Measurements from ENCODE around the gene PRICKLE2.

The PRICKLE2 gene

DNA sequence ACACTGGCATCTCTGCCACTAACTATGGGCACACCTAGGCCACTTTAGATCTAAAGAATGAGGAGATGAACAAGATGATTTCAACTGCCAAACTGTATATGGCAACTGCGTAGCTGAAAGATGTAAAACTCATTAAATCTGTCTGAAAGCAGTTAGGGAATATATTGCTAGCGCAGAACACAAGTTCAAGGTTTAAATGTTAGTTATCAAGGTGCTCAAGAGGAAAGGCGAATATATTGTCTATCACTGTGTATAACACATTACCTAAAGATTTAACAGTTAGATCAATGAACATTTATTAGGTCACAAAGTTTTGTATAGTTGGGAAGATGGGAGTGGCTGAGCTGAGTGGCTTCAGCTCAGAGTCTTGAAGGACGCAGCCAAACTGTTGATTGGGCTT lies 168.0 kb downstream of the PRICKLE2 start:
- FAIRE-seq: no peak
- TF ChIP-seq POLR2AphosphoS5 (IDR thresholded peaks at IDR 0.05; ENCODE audit: low read depth, low read length): no peak
- no peak for TF ChIP-seq PAX5 (IDR thresholded peaks at IDR 0.05; ENCODE audit: insufficient read depth, low read length, severe bottlenecking)
- no peak for TF ChIP-seq TAF1 (IDR thresholded peaks at IDR 0.05; ENCODE audit: low read depth, low read length)
- TF ChIP-seq POLR2A (IDR thresholded peaks at IDR 0.05; ENCODE audit: low read depth, low read length): no peak
- no peak for TF ChIP-seq POU2F2 (IDR thresholded peaks at IDR 0.05; ENCODE audit: low read depth, low read length)
- TF ChIP-seq SPI1 (IDR thresholded peaks at IDR 0.05; ENCODE audit: low read depth, low read length): no peak
- no peak for DNase-seq (ENCODE audit: insufficient read length, low spot score)

DNA sequence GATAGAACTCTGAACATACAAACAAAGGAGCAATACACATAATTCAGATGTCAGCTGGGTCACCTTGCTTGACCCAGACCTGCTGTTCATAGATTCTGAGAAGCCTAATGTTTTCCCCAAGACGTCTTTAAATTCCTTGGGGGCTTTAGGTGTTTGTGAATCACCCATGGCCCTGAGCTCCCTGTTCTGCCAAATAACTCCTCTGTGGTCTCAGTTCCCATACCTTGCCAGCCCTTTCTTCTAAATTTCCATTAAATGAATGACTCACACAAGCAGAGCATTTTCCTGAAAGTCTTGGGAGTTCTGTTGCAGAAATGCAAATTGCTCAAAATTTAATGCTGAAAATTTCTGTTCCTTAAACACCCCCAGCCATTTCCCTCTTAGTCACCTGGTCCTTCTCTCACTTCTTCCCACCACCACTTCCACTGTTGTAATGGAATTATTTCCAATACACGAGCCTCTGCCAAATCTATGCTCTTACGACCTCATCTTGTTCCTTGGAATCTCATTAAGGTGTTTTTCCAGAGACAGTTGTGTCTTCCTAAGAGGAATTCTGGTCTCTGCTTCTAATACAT lies 168.6 kb downstream of the PRICKLE2 start:
- FAIRE-seq (no peak), DNase-seq (ENCODE audit: insufficient read length, low spot score) (no peak)
- TF ChIP-seq SPI1 (IDR thresholded peaks at IDR 0.05; ENCODE audit: low read depth, low read length) (no peak), TAF1 (IDR thresholded peaks at IDR 0.05; ENCODE audit: low read depth, low read length) (no peak), PAX5 (IDR thresholded peaks at IDR 0.05; ENCODE audit: insufficient read depth, low read length, severe bottlenecking) (no peak), POLR2AphosphoS5 (IDR thresholded peaks at IDR 0.05; ENCODE audit: low read depth, low read length) (no peak), POU2F2 (IDR thresholded peaks at IDR 0.05; ENCODE audit: low read depth, low read length) (no peak), POLR2A (IDR thresholded peaks at IDR 0.05; ENCODE audit: low read depth, low read length) (no peak)

DNA sequence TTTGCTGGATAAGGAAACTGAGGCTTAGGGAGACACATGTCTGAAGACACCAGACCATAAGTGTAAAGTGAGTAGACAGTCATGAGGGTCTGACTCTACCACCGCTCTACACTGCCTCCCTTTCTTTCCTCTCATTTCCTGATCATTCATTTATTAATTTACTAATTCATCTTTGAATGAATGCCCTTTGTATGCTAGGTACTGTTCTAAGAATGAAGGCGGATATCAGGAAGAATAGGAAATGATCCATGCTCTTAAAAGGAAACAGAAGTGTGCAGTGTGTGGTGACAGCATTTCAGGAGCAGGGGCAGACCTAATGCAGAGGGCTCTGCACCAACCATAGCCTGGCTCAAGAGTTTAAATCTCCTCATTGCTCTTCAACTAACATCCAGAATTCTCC lies 170.2 kb downstream of the PRICKLE2 start:
- DNase-seq (ENCODE audit: insufficient read length, low spot score) (no peak), FAIRE-seq (no peak)
- TF ChIP-seq POLR2A (IDR thresholded peaks at IDR 0.05; ENCODE audit: low read depth, low read length) (no peak), POU2F2 (IDR thresholded peaks at IDR 0.05; ENCODE audit: low read depth, low read length) (no peak), TAF1 (IDR thresholded peaks at IDR 0.05; ENCODE audit: low read depth, low read length) (no peak)

DNA sequence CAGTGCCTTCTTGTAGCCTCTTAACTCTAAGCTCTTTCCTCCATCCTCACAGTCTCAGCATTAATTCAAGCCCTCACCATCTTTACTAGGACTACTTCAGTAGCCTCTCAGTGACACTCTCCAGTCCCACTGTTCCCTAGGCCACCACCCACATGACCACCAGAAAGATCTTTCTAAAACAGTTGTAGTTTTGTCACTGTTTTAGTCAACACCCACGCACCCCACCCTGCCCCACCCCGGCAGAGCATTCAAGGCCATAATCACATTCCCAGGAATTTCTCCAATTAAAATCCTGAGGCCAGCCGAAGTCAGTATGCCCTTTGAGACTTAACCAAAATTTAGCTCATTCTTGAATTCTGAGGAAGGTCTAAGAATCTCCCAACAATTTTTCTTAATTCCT lies 170.8 kb downstream of the PRICKLE2 start:
- FAIRE-seq (no peak), DNase-seq (ENCODE audit: insufficient read length, low spot score) (no peak)

DNA sequence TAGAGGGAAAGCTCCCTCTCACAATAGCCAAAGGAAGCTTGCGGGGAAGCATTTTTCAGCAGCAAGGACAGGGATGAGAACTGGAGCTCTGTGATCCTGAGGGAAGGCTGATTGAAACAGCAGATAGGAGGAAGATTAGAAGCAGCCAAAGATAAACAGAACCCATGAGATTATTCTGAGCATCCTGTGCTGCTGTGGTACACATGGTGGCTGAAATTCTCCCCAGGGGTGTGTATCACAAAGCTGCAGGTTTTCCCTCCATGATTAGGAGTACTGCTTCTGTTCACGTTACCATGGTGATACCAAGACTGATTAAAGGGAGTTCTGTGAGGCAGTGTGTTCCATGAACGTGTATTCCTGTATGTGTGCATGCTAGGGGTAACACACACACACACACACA lies 171.7 kb downstream of the PRICKLE2 start:
- DNase-seq (ENCODE audit: insufficient read length, low spot score) (no peak), FAIRE-seq (no peak)
- no peak for TF ChIP-seq POU2F2 (IDR thresholded peaks at IDR 0.05; ENCODE audit: low read depth, low read length)
- no peak for TF ChIP-seq PAX5 (IDR thresholded peaks at IDR 0.05; ENCODE audit: insufficient read depth, low read length, severe bottlenecking)
- TF ChIP-seq POLR2AphosphoS5 (IDR thresholded peaks at IDR 0.05; ENCODE audit: low read depth, low read length): no peak
- TF ChIP-seq TAF1 (IDR thresholded peaks at IDR 0.05; ENCODE audit: low read depth, low read length): no peak
- TF ChIP-seq SPI1 (IDR thresholded peaks at IDR 0.05; ENCODE audit: low read depth, low read length): no peak
- TF ChIP-seq POLR2A (IDR thresholded peaks at IDR 0.05; ENCODE audit: low read depth, low read length): no peak

More for the DNA sequence above, 170.8 kb downstream of the PRICKLE2 start:
- TF ChIP-seq TAF1 (IDR thresholded peaks at IDR 0.05; ENCODE audit: low read depth, low read length) (no peak), POLR2A (IDR thresholded peaks at IDR 0.05; ENCODE audit: low read depth, low read length) (no peak), SPI1 (IDR thresholded peaks at IDR 0.05; ENCODE audit: low read depth, low read length) (no peak), PAX5 (IDR thresholded peaks at IDR 0.05; ENCODE audit: insufficient read depth, low read length, severe bottlenecking) (no peak), POLR2AphosphoS5 (IDR thresholded peaks at IDR 0.05; ENCODE audit: low read depth, low read length) (no peak), POU2F2 (IDR thresholded peaks at IDR 0.05; ENCODE audit: low read depth, low read length) (no peak)

DNA sequence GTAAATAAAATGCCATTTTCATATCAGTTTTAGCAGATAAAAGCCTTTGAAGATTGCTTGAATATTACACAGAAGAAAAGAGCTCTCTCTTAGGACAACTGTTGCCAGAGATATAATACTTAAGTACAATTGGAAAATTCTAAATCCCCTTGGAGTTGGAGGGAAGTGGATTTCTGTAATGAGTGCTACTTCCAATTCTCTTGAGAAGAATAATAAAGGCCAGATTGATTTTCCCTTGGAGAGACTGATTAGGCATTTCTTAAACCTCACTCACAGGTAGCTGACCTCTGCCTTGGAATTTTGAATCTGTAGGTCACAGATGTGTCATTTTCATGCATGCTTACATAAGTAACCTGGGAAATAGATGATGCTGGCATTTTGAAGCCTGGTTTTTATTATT lies 172.1 kb downstream of the PRICKLE2 start:
- TF ChIP-seq TAF1 (IDR thresholded peaks at IDR 0.05; ENCODE audit: low read depth, low read length) (no peak), POLR2AphosphoS5 (IDR thresholded peaks at IDR 0.05; ENCODE audit: low read depth, low read length) (no peak), PAX5 (IDR thresholded peaks at IDR 0.05; ENCODE audit: insufficient read depth, low read length, severe bottlenecking) (no peak), POLR2A (IDR thresholded peaks at IDR 0.05; ENCODE audit: low read depth, low read length) (no peak), SPI1 (IDR thresholded peaks at IDR 0.05; ENCODE audit: low read depth, low read length) (no peak), POU2F2 (IDR thresholded peaks at IDR 0.05; ENCODE audit: low read depth, low read length) (no peak)
- FAIRE-seq: no peak
- no peak for DNase-seq (ENCODE audit: insufficient read length, low spot score)

DNA sequence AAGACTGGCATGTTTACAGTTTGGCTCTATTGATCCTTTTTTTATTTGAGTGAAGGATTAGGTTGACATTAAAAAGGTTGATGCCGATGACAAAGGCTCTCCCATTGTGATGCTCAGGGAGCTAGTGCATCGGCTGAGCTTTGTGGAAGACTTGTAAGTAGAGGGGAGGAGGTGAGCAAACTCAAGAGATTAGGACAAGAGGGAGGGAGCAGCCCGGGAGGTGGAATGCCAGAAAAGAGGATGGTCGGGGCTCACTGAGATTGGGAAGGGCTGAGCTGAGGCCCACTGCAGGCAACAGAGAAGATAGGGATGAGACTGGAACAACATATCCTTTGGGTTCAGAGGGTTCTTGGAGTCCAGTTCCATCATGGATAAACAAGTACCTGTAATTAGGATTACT lies 175.4 kb downstream of the PRICKLE2 start:
- TF ChIP-seq POLR2AphosphoS5 (IDR thresholded peaks at IDR 0.05; ENCODE audit: low read depth, low read length) (no peak), POU2F2 (IDR thresholded peaks at IDR 0.05; ENCODE audit: low read depth, low read length) (no peak), SPI1 (IDR thresholded peaks at IDR 0.05; ENCODE audit: low read depth, low read length) (no peak), PAX5 (IDR thresholded peaks at IDR 0.05; ENCODE audit: insufficient read depth, low read length, severe bottlenecking) (no peak), POLR2A (IDR thresholded peaks at IDR 0.05; ENCODE audit: low read depth, low read length) (no peak), TAF1 (IDR thresholded peaks at IDR 0.05; ENCODE audit: low read depth, low read length) (no peak)
- FAIRE-seq (no peak), DNase-seq (ENCODE audit: insufficient read length, low spot score) (no peak)

DNA sequence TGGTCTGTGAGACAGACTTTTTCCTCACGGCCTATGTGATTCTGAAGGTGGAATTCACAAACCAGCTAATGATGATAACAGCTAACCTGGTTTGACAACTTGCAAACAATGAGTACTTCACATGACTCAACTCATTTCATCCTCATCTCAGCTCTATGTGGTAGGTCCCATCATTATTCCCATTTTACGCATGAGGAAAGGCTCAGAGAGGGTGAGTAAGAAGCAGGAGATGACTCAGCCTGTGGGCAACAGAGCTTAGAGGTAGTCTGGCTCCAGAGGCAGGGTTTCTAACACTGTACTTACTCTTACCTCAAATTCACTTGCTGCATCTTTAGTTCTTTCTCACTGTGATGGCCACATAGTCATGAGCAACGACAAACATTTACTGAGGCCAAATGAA lies 176.1 kb downstream of the PRICKLE2 start:
- FAIRE-seq: no peak

DNA sequence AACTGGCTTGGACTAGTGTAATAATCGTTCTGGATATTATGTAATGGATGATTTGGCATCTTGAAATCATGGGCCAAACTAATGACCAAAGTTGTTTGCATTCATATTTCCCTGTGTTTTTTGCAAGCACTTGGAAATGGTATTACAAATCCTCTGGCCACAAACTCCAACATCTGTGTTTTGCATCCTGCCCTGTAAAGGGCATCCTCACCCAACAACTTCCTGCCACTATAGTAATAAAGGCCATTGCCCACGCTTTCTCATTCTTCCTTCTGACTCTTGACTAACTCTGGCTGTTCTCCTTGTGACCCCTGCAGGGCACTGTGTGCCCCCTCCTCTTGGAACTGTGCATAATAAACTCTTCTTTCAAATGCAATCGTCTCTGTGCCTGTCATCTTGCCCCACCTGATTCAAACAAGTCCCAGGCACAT lies 176.6 kb downstream of the PRICKLE2 start:
- FAIRE-seq (no peak), DNase-seq (ENCODE audit: insufficient read length, low spot score) (no peak)
- TF ChIP-seq POLR2A (IDR thresholded peaks at IDR 0.05; ENCODE audit: low read depth, low read length) (no peak), TAF1 (IDR thresholded peaks at IDR 0.05; ENCODE audit: low read depth, low read length) (no peak), POLR2AphosphoS5 (IDR thresholded peaks at IDR 0.05; ENCODE audit: low read depth, low read length) (no peak), POU2F2 (IDR thresholded peaks at IDR 0.05; ENCODE audit: low read depth, low read length) (no peak), SPI1 (IDR thresholded peaks at IDR 0.05; ENCODE audit: low read depth, low read length) (no peak), PAX5 (IDR thresholded peaks at IDR 0.05; ENCODE audit: insufficient read depth, low read length, severe bottlenecking) (no peak)

More for the DNA sequence above, 176.1 kb downstream of the PRICKLE2 start:
- DNase-seq (ENCODE audit: insufficient read length, low spot score): no peak
- no peak for TF ChIP-seq POLR2AphosphoS5 (IDR thresholded peaks at IDR 0.05; ENCODE audit: low read depth, low read length)
- no peak for TF ChIP-seq SPI1 (IDR thresholded peaks at IDR 0.05; ENCODE audit: low read depth, low read length)
- no peak for TF ChIP-seq POU2F2 (IDR thresholded peaks at IDR 0.05; ENCODE audit: low read depth, low read length)
- no peak for TF ChIP-seq TAF1 (IDR thresholded peaks at IDR 0.05; ENCODE audit: low read depth, low read length)
- TF ChIP-seq POLR2A (IDR thresholded peaks at IDR 0.05; ENCODE audit: low read depth, low read length): no peak
- TF ChIP-seq PAX5 (IDR thresholded peaks at IDR 0.05; ENCODE audit: insufficient read depth, low read length, severe bottlenecking): no peak

DNA sequence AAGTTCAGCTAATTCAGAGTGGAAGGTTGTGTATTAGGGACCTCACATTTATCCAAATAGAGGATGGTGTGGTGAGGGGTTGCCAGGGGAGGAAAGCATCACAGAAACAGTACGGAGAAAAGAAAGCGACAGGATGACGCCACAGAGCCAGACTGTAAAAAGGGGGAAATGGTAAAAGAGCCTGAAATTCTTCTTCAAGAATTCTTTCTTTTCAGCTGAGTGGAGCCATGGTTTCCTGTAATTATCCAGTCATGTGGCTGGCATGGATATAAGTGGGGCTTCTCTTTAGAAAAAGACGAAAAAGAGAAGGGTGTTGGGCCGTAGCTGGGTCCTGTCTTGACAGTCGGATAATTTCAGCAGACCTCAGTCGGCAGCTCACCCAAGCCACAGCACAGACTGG lies 177.5 kb downstream of the PRICKLE2 start:
- TF ChIP-seq SPI1 (IDR thresholded peaks at IDR 0.05; ENCODE audit: low read depth, low read length) (no peak), POLR2A (IDR thresholded peaks at IDR 0.05; ENCODE audit: low read depth, low read length) (no peak), POU2F2 (IDR thresholded peaks at IDR 0.05; ENCODE audit: low read depth, low read length) (no peak), POLR2AphosphoS5 (IDR thresholded peaks at IDR 0.05; ENCODE audit: low read depth, low read length) (no peak), PAX5 (IDR thresholded peaks at IDR 0.05; ENCODE audit: insufficient read depth, low read length, severe bottlenecking) (no peak), TAF1 (IDR thresholded peaks at IDR 0.05; ENCODE audit: low read depth, low read length) (no peak)
- DNase-seq (ENCODE audit: insufficient read length, low spot score) (no peak), FAIRE-seq (no peak)

Measured in GM12891 (cell line).